Omental fat pad (tissue), 4 donors: ENCODE measurements around the gene CCDC28A. TPM values are rescaled to one million over a fixed set of nuclear protein-coding genes. Genes with fewer than 3 reads are reported as not detected.
A peak's percentile ranks its signal among the peaks of the same experiment; 100 is the strongest.
"Not testable (repeated sequence)": the region's sequence is repeated elsewhere in the genome, so short reads cannot be mapped to it uniquely, and the experiment has no call there.

ENCODE experiments used
- ATAC-seq: fragments of 150-250 bp; one replicate; pipeline ENCODE4 v1.9.1; 2016; ENCODE audit warnings: mild to moderate bottlenecking, moderate library complexity; ENCODE audit not compliant: low FRiP score
- DNase-seq: peaks from one replicate; pipeline ENCODE4 v3.0.0-alpha.2; 2019; ENCODE audit warnings: low spot score
- CTCF ChIP-seq, 3 donors: fragments of 450-650 bp; IDR thresholded peaks; one replicate each; pipeline ENCODE4 v1.5.1; 2016 to 2017; ENCODE audit warnings: antibody characterized with exemption in 3 of 3, mild to moderate bottlenecking in 3 of 3, moderate library complexity in 2 of 3
- total RNA-seq, 4 donors: library from RNA; depleted of rRNA; stranded (reverse); fragments of >200 nt; gene quantifications; one replicate each; pipeline ENCODE4 v1.1.0, GENCODE V29; 2016

Gene CCDC28A
- total RNA-seq = 10 to 100 TPM; 10.1 to 25.7 (median 12.8) TPM

- no peak for TF ChIP-seq CTCF (IDR thresholded peaks at IDR 0.05)
- peak; percentile 76 for DNase-seq
- ATAC-seq = peak; percentile 98
These were observed at the start of gene CCDC28A for GRCh38 chr6:138773177-138774091. CCDC28A (plus strand) TSS chr6:138773769; CDS start chr6:138776121, 2,352 bp downstream.

- ATAC-seq (no peak), DNase-seq (no peak)
- TF ChIP-seq CTCF (IDR thresholded peaks at IDR 0.05) = no peak
These were observed 49.6 kb upstream of the CCDC28A start for GRCh38 chr6:138724015-138724414.

- ATAC-seq (no peak), DNase-seq (no peak)
- TF ChIP-seq CTCF (IDR thresholded peaks at IDR 0.05) = no peak
These were observed 47.4 kb upstream of the CCDC28A start for GRCh38 chr6:138726066-138726756.

- DNase-seq = no peak
These were observed 46.8 kb upstream of the CCDC28A start for GRCh38 chr6:138726757-138727097.

GRCh38 chr6:138727182-138727581 lies 46.4 kb upstream of the CCDC28A start:
- DNase-seq (no peak), ATAC-seq (no peak)
- no peak for TF ChIP-seq CTCF (IDR thresholded peaks at IDR 0.05)

More at GRCh38 chr6:138726757-138727097, 46.8 kb upstream of the CCDC28A start:
- no peak for TF ChIP-seq CTCF (IDR thresholded peaks at IDR 0.05)
- no peak for ATAC-seq

GRCh38 chr6:138728662-138729061 lies 44.9 kb upstream of the CCDC28A start:
- no peak for TF ChIP-seq CTCF (IDR thresholded peaks at IDR 0.05)

GRCh38 chr6:138730037-138730436 lies 43.5 kb upstream of the CCDC28A start:
- ATAC-seq, DNase-seq: not testable (repeated sequence)

More at GRCh38 chr6:138728662-138729061, 44.9 kb upstream of the CCDC28A start:
- DNase-seq = no peak
- no peak for ATAC-seq
